Measurements from ENCODE around the gene SET. TPM values are rescaled to one million over a fixed set of nuclear protein-coding genes. Genes with fewer than 3 reads are reported as not detected.

Gene SET
- total and polyA plus RNA-seq, 2 of the 13 experiments (the other 11 are each of a cell fraction or from before 2014, with no cell fraction given), result 94.2 to 611 TPM

GRCh38 chr9:128656416-128657343, 32.3 kb upstream of the SET start, which contains the start of gene DYNC2I2 (continued):
- no peak for TF ChIP-seq ZNF24 (IDR thresholded peaks at IDR 0.05)
- TF ChIP-seq ZNF44 (CRISPR knock-in tag; IDR thresholded peaks at IDR 0.05), result peak; percentile 86; the same call in 1 of the 2 replicates
- peak; percentile 46; the same call in 1 of the 2 replicates for TF ChIP-seq ZNF12 (CRISPR knock-in tag; IDR thresholded peaks at IDR 0.05)
- peak; percentile 88; the same call in 2 of the 3 replicates for TF ChIP-seq MXI1 (IDR thresholded peaks at IDR 0.05; ENCODE audit: borderline replicate concordance, low read depth, low read length)
- TF ChIP-seq GATA4 (IDR thresholded peaks at IDR 0.05; ENCODE audit: borderline replicate concordance, low read depth), result 0 out of 2 replicates have a peak, but pooled peaks have one; percentile 19
- TF ChIP-seq NFE2L1 (CRISPR knock-in tag; IDR thresholded peaks at IDR 0.05; ENCODE audit: borderline replicate concordance), result peak; percentile 59; the same call in 1 of the 2 replicates
- no peak for TF ChIP-seq CHD4 (IDR thresholded peaks at IDR 0.05; ENCODE audit: borderline replicate concordance, low read length)
- 0 out of 2 replicates have a peak, but pooled peaks have one; percentile 44 for TF ChIP-seq TIGD3 (CRISPR knock-in tag; IDR thresholded peaks at IDR 0.05; ENCODE audit: borderline replicate concordance)
- TF ChIP-seq MTF1 (CRISPR knock-in tag; IDR thresholded peaks at IDR 0.05), result 0 out of 2 replicates have a peak, but pooled peaks have one; percentile 59
- TF ChIP-seq TBX3 (IDR thresholded peaks at IDR 0.05; ENCODE audit: borderline replicate concordance), result peak; percentile 51; the same call in 1 of the 2 replicates
- TF ChIP-seq ZSCAN25 (CRISPR knock-in tag; IDR thresholded peaks at IDR 0.05), result peak; percentile 59
- peak; percentile 59 for TF ChIP-seq AGO2 (optimal IDR thresholded peaks at IDR 0.05; ENCODE audit: low read depth, low read length)
- no peak for TF ChIP-seq PCBP1 (IDR thresholded peaks at IDR 0.05; ENCODE audit: borderline replicate concordance, low read depth, low read length)
- TF ChIP-seq ZNF710 (CRISPR knock-in tag; IDR thresholded peaks at IDR 0.05; ENCODE audit: borderline replicate concordance), result no peak; the same call in 1 of the 2 replicates
- TF ChIP-seq ZNF609 (CRISPR knock-in tag; IDR thresholded peaks at IDR 0.05; ENCODE audit: borderline replicate concordance), result peak; percentile 68; the same call in 1 of the 2 replicates
- peak; percentile 54 for TF ChIP-seq HNRNPK (IDR thresholded peaks at IDR 0.05; ENCODE audit: low read depth, low read length, poor library complexity, severe bottlenecking)
- no peak for TF ChIP-seq FUBP1 (CRISPR knock-in tag; IDR thresholded peaks at IDR 0.05; ENCODE audit: borderline replicate concordance)
